ENCODE data around the gene KISS1R.

KISS1R gene

DNA sequence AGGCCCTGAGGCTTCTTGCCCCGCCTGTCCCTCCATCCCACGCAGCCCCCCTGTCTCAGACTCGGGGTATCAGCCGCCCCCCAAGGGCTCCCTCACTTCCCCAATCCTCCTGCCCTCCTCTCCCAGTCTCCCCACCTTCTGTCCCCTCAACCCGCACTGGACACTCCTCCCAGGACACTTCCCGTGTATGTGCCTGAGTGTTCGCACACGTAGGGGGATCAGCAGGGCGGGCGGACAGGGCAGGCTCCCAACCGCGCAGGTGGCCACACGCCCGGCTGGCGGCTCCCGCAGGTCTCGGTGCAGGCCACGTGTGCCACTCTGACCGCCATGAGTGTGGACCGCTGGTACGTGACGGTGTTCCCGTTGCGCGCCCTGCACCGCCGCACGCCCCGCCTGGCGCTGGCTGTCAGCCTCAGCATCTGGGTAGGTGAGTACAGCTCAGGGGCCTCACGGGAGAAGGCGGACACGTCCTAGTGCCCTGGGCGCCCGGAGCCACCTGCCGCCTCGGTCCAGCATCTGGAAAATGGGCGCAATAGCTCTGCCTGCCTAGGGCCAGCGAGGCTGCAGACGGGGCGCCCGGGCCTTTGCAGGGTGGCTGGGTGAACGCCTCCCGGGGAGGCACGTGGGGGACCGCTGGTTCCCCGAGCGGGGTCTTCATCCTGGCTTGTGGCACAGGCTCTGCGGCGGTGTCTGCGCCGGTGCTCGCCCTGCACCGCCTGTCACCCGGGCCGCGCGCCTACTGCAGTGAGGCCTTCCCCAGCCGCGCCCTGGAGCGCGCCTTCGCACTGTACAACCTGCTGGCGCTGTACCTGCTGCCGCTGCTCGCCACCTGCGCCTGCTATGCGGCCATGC, 2.3 kb downstream of the KISS1R start:
- no peak for DNase-seq (ENCODE audit: low read depth, low spot score)

DNA sequence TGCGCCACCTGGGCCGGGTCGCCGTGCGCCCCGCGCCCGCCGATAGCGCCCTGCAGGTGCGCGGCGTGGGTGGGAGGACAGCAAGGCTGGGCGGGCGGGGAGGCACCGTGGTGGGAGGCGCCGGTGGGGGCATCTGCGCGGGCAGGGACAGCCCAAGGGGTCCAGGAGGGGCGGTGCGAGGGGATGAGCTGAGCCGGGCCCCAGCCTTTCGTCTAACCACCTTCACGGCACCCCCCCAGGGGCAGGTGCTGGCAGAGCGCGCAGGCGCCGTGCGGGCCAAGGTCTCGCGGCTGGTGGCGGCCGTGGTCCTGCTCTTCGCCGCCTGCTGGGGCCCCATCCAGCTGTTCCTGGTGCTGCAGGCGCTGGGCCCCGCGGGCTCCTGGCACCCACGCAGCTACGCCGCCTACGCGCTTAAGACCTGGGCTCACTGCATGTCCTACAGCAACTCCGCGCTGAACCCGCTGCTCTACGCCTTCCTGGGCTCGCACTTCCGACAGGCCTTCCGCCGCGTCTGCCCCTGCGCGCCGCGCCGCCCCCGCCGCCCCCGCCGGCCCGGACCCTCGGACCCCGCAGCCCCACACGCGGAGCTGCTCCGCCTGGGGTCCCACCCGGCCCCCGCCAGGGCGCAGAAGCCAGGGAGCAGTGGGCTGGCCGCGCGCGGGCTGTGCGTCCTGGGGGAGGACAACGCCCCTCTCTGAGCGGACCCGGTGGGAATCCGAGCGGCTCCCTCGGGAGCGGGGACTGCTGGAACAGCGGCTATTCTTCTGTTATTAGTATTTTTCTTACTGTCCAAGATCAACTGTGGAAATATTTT, 3.1 kb downstream of the KISS1R start:
- no peak for DNase-seq (ENCODE audit: low read depth, low spot score)

DNA sequence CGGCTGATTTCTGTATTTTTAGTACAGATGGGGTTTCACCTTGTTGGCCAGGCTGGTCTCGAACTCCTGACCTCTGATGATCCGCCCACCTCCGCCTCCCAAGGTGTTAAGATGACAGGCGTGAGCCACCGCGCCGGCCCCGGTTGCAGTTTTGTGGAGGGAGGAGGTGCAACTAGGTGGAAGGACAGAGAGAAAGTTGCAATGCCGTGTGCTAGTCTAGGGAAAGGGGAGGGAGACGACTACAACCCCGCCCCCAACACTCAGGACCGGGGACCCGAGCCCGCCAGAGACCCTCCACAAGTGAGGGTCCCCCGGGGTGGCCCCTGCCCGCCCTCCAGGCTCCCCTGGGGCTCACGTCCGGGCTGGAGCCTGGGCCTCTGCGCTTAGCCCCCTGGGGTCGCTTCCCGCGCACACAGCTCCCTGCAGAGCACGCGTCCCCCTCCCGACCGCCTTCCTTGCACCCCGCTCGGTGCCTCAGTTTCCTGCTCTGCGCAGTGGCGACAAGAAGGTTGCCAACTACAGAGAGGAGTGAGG, 7.5 kb downstream of the KISS1R start:
- no peak for DNase-seq (ENCODE audit: low read depth, low spot score)

DNA sequence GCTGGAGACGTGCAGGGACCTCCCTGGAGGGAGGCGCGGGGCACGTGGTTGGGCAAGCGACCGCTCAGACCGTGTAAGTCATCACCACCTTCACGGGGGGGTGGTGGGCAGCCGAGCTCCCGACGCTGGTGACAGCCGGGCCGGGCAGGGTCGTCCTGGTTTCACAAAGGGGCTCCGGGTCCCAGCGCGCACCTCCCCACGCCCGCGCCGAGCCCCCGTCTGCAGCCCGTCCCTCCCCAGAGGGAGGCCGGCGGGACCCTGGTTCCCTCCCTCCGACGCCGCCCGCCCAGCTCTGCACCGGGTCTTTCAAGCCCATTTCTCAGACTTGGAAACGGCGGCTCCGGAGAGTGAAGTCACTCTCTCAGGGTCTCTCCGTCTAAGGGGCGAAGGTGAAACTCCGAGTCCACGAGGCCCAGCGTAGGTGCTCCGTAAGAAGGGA, 8.0 kb downstream of the KISS1R start:
- no peak for DNase-seq (ENCODE audit: low read depth, low spot score)

DNA sequence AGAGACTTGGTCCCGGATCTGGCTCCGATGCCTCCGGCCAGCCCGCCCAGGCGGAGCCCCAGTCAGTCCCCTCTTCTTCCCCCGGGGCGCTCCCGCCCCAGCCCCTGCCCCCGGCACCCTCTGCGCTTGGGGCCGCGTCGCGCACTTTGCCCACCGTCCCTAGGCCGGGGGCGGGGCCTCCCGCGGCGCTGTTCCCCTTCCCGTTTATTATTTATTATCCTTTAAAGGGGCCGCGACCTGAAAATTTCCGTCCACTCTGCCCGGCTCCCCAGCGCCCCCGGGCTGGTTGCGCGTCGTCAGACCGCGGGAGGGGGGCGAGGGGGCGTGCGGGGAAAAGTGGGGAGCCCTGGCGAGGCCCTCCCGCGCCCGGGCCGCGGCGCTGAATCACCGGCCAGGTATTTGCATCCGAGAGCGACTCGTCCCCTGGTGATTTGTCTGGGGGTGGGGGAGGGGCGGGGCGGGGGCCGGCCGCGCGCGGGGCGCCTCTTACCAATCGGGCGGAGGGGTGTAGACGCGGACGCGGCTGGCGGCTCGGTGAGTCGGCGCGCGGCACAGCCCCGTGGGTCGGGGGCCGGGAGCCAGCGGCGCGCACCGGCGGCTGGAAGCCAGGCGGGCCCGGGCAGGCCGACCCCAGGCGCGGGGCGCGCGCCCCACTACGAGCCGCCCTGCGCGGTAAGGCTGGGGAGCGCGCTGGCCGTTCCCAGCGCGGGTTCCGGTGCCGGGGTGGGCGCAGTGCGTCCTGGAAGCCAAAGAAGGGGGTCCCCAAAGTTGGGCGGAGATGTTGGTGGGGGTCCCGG, 8.6 kb downstream of the KISS1R start, which contains the start of gene ARID3A:
Gene ARID3A (plus strand): TSS at position 510 of the 797 bp plus-strand sequence. CDS start 3,494 bp downstream, outside the sequence.
- peak; percentile 42 for DNase-seq (ENCODE audit: low read depth, low spot score)

DNA sequence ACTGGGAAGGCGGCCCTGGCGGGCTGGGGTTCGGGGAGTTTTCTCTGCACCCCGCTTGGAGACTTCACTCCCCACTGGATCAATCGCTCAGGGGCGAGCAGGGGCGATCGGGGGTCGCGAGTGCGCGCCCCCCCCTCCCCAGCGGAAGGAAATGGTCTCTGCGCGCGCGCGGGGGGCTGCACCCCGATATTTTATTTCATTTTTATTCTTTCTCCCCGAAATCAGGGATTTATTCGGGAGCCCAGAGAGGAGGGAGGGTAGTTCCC, 9.1 kb downstream of the KISS1R start:
- no peak for DNase-seq (ENCODE audit: low read depth, low spot score)

DNA sequence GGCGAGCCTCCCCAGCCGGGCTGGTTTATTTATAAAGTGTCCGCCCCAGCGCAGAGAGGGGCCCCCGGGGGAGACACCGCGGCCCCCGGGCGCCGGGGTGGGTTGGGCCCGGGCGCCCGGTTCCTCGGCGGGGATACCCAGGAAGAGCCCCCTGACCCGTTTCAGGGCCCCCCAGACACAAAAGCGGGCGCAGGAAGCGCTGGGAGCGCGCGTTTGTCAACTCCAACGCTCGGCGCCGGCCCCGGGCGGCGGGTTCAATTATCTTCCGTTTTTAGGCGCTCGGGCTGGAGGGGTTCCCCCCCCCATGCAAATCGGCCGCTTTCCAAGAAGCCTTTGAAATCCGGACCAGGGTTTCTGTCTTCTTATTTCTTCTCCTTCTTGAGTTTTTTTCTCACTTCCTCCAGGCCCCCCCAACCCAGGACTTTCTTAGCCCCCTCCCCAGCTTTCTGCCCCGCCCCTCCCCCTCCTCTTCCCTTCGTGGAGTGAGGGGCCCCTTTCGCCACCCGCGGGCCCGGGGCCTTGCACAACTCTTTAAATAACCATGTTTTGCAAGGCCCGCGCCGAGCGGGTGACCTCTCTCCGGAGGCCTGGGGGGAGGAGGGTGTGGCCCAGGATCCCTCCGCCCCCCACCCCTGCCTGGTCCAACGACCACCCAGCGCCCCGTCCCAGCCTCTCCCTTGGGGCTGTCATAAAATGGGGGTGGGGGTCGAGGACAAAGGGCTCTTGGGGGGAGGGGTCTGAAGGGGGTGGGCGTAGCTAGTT, 9.6 kb downstream of the KISS1R start:
- no peak for DNase-seq (ENCODE audit: low read depth, low spot score)

DNA sequence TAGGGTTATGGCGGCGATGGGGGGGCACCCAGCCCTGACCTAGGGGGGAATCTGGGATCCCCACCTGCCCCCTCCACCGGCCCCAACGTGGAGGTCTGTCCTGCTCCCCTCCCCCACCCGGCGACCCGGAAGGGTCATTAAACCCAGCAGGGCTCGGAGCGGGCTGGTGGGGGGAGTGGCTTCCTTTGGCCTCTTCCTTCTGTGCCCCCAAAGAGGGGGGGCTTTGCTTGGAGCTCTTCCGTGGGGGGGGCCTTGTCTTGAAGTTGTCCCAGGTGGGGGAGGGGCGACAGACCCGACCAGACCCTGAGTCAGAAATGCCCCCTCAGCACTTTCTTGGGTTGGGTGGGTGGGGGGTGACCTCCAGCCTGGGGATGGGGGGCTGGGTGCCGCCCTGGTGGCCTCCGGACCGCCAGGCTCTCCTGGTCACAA, 10.2 kb downstream of the KISS1R start:
- no peak for DNase-seq (ENCODE audit: low read depth, low spot score)

DNA sequence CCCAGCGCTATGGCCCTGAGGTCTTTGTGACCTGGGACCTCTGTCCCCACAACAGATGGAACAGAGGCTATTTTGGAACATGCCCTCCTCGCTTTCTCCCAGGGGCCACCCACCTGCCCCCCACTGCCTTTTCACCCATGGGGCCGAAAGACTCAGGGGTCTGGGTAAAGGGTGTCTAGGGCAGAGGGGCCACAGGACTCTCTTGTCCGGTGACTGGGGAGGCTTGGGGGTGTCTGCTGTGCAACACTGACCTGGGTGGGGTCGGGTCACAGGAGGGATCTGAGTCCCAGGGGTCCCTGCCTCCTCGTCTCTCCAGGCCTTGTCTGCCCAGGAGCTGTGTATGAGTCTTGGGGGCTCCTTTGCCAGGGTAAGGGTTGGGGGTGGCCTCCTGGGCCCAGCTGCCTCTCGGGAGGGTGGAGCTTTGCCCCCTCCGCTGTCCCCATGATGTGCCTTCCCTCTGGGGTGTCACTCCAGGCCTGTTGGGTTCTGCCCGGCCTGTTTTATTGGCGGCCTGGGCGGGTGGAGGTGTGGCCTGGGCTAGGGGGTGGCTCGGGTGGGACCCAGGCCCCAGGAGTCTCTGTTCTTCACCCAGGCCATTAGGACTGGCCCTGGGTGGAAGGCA, 10.8 kb downstream of the KISS1R start:
- DNase-seq (ENCODE audit: low read depth, low spot score), result no peak

DNA sequence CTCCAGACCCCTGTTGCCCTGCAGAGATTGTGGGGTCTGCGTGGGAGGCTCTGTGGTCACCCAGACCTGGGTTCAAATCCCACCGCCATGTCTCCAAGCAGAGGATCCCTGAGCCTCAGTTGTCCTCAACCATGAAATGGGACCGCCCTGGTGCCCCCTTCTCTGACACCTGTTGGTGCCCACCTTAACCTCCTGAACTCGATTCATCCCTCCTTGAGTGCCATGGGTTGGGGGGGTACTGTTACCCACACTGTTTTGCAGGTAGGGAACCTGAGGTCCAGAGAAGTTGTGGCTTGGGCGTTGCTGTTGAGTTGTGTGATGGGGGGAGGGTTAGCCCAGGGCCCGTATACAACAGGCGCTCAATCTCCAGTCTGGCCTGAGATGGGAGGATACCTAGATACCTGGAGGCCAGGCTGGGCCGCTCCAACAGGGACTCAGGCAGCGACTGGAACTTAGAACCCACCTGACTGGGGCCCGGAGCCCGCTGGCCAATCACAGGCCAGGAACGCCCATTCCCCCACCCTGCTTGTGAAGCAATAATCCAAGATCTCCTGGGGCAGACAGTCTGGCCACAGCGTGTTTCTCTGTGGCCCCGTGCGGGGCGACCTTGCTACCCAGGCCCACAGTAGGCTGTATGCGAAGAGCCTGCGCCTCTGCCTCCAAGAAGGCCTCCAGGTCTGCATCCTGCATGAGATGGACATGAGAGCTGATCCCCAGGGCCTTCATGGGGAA, 11.5 kb downstream of the KISS1R start:
- DNase-seq (ENCODE audit: low read depth, low spot score), result no peak

DNA sequence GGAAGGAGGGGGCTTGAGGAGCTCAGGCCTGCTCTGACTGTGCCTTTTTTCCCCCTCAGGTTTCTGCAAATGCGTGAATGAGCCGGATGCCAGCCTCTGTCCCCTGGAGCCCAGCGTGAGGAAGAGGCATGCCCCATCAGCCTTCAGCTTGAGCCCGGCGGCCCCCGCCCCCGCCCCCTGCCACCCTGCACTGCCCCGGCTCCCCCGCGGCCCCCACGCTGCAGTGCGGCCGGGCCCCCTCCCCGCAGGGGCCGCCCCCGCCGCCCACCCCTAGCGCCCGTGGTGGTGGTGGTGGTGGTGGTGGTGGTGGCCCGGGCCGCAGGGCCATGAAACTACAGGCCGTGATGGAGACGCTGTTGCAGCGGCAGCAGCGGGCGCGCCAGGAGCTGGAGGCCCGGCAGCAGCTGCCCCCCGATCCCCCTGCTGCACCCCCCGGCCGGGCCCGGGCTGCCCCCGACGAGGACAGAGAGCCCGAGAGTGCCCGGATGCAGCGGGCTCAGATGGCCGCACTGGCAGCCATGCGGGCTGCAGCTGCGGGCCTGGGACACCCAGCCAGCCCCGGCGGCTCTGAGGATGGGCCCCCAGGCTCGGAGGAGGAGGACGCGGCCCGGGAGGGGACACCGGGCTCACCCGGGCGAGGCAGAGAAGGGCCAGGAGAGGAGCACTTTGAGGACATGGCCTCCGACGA, 12.2 kb downstream of the KISS1R start:
- no peak for DNase-seq (ENCODE audit: low read depth, low spot score)

DNA sequence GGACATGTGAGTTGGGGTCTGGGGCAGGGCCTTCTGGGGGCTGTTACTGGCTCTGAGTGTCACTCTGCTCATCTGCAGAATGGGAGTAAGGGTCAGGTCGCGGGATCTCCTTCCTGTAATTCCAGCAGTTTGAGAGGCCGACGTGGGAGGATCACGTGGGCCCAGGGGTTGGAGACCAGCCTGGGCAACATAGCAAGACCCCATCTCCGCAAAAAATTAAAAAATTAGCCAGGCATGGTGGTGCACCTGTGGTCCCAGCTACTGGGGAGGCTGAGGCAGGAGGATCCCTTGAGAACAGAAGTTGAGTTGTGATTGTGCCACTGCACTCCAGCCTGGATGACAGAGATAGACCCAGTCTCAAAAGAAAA, 12.7 kb downstream of the KISS1R start:
- no peak for DNase-seq (ENCODE audit: low read depth, low spot score)

DNA sequence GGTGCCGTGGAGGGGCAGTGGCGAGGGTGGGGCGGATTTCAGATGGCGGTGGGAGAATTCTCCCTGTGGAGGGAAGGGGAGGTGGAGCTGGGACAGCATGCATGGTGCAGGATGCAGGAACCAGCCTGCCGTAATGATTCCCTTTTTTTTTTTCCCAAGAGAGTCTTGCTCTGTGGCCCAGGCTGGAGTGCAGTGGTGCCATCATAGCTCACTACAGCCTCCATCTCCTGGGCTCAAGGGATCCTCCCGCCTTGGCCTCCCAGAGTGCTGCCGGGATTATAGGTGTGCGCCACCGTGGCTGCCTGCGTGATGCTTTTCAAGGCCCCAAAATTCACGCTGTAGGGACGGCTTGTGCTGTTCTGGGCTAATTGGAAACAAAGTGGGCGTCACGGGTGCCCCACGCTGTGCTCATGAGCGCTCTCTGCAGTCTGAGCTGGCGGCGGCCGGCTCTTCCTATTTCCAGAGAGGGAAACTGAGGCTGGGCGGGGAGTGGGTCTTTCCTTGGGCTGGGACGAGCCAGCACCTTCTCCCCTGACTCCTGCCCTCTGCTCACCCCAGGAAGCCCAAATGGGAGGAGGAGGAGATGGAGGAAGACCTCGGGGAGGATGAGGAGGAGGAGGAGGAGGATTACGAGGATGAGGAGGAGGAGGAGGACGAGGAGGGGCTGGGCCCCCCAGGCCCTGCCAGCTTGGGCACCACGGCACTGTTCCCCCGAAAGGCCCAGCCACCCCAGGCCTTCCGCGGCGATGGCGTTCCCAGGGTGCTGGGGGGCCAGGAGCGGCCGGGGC, 14.9 kb downstream of the KISS1R start:
- DNase-seq (ENCODE audit: low read depth, low spot score), result no peak

DNA sequence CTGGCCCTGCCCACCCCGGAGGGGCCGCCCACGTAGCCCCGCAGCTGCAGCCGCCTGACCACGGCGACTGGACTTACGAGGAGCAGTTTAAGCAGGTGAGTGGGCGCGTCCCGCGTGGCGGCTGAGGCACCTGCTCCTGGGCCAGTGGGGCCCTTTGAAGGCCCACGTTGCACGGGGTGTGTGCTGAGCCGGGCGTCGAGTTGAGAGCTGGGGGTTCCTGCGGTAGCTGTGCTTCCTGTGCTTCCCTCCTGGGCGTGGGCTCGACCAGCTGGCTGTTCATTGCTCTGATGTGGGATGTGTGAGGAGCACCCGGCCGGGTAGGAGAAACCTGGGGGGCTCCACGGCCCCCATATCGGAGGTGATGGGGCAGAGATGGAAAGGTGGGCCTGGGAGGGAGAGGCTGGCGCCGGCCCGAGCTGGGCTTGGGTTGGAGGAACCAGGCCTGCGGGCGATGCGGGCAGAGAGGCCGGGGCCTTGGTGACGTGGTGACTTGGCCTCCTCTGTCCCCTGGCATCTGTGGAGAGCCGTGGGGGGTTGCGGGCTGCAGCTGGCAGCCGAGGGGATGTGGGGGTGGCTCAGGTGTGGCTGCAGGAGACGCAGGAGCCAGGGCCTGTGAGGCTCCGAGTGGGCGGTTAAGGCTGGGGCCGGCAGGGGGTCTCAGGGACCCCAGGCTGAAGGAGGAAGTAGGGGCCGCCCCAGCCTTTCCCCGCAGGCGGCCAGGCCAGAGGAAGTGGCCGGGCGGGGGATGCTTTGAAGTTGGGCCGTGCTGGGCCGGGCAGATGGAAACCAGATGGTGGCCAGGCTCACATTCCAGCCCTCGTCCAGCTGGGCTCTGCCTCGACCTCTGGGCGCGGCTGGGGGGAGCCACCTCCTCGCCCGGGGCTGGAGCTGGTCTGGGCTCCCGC, 15.8 kb downstream of the KISS1R start:
- DNase-seq (ENCODE audit: low read depth, low spot score), result no peak

DNA sequence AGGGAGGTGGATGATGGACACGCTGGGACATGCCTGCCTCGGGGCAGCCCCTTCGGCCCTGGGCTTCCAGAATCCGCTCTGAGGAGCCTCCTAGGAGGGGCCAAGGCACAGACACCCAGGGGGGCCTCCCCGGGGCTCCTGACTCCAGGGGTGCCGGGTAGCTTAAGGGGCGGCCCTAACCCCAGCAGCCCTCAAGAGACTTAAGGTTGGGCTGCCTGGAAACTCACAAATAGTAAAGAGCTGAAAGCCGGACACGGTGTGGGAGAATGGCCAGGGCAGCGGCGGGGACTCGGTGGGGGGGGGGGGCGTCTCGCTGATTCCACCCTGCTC, 16.4 kb downstream of the KISS1R start:
- DNase-seq (ENCODE audit: low read depth, low spot score), result no peak

DNA sequence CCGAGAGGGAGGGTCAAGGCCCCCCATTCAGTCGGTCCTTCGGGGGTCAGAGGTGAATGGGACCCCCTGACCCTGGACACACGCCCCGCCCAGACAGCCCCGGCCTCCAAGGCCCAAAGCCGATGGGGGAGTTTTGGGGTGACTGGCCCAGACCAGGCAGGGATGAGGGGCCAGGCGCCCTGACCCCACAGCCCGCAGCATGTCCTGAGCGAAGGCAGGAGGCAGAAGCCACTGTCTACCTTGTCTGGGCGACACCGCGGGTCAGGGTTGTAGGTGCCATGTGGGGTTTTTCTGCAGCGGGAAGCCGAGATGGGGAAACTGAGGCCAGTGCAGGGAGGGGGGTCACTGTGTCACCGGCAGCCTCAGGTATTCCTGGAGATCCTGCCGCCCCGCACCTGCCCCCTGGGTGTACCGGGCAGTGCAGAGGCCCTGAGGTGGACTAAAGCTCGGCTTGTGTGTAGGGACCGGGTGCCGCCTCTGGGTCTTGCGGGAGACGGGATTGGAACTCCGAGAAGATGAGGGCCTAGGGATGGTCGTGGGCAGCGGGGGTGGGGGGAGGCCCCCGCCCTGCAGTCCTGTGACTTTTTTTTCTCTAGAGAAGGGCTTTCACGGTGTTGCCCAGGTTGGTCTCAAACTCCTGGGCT, 17.2 kb downstream of the KISS1R start:
- no peak for DNase-seq (ENCODE audit: low read depth, low spot score)

DNA sequence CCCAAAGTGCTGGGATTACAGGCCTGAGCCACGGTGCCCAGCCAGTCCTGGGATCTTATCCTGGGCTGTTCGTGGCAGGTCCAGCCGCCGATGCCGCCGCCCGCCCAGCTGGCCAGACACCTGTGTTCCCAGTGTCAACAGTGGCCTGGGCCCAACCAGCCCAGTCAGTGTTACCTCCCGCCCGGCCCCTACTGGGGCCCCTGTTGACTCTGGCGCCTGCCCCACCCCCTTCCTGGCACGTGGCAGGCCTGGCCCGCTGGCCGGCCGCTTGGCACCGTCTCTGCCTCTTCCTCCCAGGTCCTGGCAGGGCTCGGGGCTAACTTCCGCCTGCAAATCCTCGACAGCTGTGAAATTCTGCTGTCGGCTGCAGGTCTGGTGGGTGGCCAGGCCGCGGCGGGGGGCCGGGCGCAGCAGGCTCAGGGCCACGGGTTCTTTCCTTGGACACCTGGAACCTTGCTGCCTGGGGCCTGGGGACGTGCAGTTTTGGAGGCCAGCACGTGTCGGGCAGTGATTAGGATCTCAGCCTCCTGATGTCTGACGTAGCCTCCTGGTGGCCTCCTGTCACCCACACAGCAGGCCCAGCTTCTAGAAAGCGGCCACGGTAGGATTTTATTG, 17.8 kb downstream of the KISS1R start:
- DNase-seq (ENCODE audit: low read depth, low spot score), result no peak
